GM18526 (cell line): Measurements from ENCODE around the gene FNDC3A.

Experiments
- POLR2A ChIP-seq: IDR thresholded peaks from 3 replicates; pipeline ENCODE4 v1.6.1; 2011; ENCODE audit not compliant: insufficient read length; ENCODE audit errors: extremely low read depth

The FNDC3A gene

DNA sequence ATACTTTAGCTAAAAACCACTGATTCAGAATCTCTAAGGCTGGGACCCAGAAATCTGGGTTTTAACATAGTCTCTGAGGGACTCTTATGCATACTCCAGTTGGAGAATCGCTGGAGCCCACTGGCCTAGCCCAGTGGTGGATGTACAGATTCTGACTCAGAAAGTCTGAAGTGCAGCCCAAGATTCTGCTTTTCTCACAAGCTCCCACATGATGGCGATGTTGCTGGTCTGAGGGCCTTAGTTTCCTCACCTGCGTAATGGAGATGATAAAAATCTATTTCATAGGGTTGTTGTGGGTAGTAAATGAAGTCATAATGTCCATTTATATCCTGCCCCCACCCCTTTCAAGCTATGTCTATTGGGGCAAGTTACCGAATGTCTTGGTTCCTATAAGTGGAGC is 264.3 kb downstream of the FNDC3A start:
- no peak for TF ChIP-seq POLR2A

DNA sequence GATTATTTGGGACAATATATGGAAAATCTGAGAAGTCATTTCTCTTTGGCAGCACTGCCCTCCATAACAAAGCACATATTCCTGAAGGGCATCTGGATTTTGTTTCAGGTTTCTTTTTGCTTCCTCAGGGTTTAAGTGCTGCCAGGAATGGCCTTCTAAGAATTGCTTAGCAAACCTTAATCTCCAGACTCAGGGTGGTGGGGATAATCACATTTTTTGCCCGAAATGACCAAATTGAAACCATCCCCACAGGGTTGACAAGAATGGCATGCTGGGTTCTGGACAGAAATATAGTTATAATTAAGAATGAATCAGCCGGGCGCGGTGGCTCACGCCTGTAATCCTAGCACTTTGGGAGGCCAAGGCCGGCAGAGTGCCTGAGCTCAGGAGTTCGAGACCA is 265.6 kb downstream of the FNDC3A start:
- TF ChIP-seq POLR2A: no peak

DNA sequence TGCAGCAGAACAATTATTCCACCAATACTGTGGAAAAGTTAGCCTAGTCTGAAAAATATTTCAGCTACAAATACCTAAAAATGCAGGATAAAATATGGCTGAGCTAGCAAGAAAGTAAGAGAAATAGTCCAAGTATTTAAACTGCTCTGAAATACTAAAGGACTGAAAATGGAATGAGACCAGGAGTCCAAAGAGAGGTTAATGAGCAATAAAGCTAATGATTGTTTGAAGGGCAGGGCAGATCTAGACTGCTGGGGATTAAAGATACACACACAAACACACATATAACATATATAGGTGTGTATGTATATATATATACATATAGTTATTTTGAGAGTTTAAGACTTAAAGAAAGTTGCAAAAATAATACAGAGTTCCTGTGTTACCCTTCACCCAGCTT is 269.4 kb downstream of the FNDC3A start:
- TF ChIP-seq POLR2A: no peak

DNA sequence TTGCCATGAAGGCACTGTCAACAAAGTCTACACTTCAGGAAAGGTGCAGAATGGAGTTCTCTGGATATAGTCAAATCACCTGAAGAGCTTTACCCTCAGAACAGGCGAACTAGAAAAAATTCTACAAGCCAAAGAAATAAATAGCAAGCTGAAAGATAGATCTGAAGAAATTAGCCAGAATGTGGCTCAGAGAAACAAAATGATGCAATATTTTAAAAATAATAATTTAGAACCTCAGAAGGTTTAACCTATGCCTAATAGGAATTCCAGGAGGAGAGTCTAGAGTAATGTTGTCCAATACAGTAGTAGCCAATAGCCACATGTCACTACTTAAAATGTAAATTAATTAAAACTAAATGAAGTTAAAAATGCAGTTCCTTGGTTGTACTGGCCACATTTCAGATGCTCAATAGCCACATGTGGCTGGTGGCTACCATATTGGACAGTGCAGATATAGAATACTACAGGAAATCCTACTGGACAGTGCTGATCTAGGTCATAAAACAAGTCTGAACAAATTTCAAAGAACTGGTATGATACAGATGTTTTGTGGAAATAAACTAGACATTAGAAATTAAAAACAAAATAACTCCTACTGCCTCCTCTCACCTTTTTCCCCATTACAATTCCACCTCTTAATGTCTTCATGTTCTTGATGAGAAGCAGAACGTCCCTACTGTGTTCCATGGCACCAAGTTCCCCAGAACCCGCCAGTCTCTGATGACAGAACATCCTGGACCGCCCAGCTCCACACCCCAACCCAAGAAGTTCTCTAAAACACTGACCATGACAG is 271.3 kb downstream of the FNDC3A start:
- no peak for TF ChIP-seq POLR2A

DNA sequence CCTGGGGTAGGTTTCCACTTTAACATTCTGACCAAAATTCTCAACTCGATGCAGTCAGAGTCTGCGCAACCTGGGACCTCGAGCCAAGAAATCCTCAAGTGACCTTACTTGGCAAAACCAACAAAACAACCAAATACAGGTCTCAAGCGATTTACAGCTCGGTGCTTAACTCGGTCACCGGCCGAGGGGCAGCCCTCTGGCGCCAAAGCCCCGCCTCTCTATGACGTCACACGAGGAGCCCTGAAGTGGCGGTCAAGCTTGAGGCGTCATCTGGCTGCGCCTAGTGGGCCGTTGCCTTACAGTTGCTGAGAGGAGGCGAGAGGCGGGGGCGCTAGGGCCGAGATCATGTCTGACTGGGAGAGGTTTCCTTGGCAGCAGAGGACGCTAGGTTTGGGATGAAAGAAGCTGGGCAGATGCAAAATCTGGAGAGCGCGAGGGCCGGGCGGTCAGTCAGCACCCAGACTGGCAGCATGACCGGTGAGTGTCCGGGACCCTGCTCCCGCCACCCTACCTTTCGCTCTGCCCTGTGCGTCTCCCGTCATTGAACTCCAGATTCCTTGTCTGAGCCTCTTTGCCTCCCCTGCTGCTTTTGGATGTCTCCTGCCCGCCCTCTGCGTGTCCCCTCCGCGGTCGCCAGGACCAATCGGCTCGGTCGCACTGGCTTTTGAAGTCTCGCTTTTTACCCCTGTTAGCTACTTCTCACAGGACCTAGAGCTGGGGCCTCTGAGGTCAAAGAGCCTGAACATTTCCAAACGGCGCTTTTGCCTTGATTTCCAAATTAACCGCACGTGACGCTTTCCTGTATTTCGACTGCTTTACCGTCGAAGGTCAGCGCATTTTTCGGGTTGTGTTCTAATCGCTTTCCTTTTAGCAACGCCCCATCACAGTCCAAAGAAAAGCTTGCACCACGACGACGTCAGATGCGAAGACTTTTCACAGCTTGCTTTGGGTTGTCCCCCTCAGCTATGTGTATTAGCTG is 272.2 kb downstream of the FNDC3A start, which contains the start of gene CDADC1:
CDADC1 (plus strand) TSS at position 283 of the 979 bp plus-strand sequence; CDS start at position 396, 113 bp downstream.
- TF ChIP-seq POLR2A: peak; percentile 79

DNA sequence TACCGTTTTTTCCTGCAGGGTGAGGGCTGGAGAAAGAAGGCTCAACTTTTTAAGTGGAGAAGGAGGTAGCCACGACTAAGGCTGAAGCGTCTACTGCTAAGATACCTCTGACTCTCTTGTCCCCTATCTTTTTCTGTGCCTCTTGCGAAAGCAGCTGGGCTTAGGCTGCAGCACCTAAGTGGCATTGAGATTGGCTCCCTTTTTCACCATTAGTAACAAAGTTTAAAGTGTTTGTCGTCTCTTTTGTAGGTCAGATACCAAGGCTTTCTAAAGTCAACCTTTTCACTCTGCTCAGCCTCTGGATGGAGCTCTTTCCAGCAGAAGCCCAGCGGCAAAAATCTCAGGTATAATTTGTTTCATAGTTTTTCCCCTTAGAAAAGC is 272.9 kb downstream of the FNDC3A start:
- TF ChIP-seq POLR2A: no peak

DNA sequence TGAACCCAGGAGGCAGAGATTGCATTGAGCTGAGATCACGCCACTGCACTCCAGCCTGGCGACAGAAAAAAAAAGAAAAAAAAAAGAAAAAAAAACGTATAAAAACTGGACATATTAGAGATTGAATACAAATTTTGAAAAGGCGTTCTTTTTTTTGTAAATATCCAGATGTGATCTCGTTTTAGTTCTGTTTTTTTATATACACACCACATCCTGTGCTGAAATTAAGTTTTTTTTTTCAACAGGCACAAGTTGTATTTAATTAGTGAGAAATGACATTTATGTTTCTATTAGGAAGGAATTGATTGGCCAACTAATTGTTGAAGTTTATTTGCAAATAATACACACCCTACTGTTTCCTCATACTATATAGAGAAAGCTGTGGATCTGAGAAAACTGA is 275.6 kb downstream of the FNDC3A start:
- no peak for TF ChIP-seq POLR2A

DNA sequence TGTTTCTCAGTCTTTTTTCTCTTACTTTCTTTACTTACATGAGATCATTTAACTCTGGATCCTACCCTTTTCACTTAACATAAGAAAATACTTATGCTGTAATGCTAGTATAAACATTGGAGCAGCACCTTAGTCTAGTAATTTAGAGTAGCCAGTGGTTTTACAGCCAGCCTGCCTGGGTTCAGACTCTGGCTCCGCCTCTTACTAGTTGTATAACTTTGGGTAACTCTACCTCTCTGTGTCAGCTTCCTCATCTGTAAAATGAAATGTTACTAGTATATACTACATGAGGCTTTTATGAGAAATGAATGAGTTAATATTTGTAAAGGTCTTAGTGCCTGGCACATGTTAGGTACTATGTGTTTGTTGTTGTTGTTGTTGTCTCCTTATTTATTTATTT is 277.6 kb downstream of the FNDC3A start:
- TF ChIP-seq POLR2A: no peak

DNA sequence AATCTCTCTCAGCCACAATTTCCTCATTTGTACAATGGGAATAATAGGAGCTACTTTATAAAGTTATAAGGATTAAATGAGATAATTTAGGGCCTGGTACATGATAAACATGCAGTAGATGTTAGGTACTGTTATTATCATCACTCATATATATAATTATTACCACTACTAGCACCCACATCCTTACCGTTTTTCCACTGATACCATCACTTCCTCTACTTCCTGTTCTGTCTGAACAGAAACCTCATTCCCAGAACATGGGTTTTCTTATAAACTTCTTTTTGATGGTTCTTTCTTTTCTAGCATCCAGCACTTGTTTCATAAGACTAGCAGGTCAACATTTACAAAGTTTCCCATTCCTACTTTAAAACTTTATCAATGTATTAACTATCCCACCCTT is 278.3 kb downstream of the FNDC3A start:
- no peak for TF ChIP-seq POLR2A

DNA sequence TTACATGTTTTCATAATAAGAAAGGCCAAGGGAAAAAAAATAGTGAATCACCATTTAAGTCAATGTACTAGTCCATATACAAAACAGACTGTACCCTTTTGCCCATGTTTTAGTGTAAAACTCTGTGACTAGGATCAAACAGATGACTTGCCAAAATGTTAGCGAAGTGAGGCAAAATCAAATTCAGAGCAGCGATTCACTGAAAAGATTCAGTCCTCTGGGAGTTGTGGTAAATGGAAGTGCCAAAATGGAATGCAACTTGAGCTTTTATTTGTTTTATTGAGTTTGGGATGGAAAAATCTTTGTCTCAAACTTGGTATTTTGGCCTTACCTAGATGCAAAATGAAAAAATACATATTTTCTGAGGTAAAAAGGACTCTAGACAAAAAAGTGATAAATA is 281.1 kb downstream of the FNDC3A start:
- no peak for TF ChIP-seq POLR2A

DNA sequence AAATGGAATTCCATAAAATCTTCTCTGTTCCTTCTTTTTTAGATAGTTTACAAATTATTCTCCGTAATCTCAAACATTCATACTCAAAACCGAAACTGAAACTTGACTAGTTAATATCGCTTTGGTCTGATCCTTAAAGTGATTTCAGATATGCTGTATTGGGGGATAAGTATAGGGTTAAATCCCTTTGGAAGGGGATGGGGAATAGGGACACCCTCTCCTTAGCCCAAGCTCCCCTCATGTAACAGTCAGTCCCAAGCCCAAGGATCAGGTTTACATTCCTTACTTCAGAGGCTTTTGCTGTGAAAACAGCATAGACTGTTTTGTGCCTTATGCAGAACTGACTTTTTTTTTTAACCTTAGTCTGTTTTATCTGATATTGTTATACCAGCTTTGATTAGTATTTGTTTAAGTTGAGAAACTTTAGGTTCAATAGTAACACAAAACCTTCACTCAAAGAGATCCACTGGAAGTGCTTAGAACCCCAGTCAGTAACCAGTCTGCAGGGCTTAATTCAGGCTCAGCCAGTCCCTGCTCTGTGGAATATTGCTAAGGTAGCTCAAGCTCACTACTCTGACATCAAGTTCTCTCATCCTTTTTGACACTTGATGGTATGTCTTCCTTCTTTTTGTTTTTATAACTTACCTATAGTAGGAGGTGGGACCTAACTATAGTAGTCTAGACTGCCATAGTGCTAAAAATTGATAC is 282.5 kb downstream of the FNDC3A start:
- TF ChIP-seq POLR2A: no peak
